HG03571 (cell line): ENCODE results near the gene EPS8L3.
"Not testable (repeated sequence)": the region's sequence is repeated elsewhere in the genome, so short reads cannot be mapped to it uniquely, and the experiment has no call there.

Experiments
- ATAC-seq: cut with Tn5 transposase; IDR thresholded peaks from one replicate; pipeline ENCODE4 v1.9.1; 2021; ENCODE audit not compliant: unreplicated experiment

EPS8L3 gene

GRCh38 chr1:109765483-109765815, 1.7 kb upstream of the EPS8L3 start:
- no peak for ATAC-seq

DNA sequence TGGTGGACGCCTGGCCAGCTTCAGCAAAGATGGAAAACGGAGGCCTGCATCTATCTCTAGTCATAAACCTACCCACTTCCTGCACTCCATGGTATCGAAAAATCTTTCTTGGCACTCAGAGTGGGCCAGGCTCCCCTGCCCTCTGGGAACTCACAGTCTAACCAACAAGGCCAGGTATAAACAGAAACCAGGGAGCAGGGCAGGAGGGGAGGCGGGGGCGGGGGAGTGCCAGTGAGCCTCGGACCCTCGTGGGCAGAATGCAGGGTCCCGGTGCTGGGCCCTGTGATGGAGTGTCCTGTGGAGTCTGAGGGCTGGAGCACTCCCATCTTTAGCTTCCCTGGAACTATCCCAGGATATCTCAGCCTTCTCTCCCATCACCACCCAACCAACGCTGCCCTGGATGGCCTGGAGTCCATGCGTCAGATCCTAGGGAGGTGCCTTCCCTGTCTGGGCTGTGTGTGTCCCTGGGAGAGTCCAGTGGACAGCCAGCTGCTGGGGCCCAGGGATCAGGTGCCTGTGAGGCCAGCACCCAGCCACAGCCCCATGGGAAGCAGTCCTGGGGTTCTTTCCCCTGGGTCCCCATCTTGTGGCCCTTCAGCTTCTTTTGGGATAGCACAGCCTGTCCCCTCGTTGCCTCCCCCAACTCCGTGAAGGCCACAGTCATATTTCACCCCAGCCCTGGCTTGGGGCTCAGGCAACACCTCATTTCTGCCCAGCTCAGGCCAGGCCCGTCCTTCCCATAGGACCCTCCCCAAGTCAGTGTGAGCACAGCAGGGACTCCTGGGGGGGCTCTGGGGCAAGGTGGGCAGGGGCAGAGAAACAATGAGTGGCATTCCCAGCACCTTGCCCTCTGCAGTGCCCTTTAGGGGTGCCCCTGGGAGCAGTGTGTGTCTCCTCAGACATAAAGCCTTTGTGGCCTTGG, 1.1 kb upstream of the EPS8L3 start:
- ATAC-seq: no peak

GRCh38 chr1:109762821-109763645, 690 bp downstream of the EPS8L3 start:
- no peak for ATAC-seq

GRCh38 chr1:109762039-109762585, 1.6 kb downstream of the EPS8L3 start:
- no peak for ATAC-seq

- ATAC-seq: no peak
These were observed 2.3 kb downstream of the EPS8L3 start for GRCh38 chr1:109761227-109762038.

- no peak for ATAC-seq
These were observed 3.0 kb downstream of the EPS8L3 start for GRCh38 chr1:109760581-109761226.

- no peak for ATAC-seq
These were observed 4.0 kb downstream of the EPS8L3 start for GRCh38 chr1:109759513-109760334.

DNA sequence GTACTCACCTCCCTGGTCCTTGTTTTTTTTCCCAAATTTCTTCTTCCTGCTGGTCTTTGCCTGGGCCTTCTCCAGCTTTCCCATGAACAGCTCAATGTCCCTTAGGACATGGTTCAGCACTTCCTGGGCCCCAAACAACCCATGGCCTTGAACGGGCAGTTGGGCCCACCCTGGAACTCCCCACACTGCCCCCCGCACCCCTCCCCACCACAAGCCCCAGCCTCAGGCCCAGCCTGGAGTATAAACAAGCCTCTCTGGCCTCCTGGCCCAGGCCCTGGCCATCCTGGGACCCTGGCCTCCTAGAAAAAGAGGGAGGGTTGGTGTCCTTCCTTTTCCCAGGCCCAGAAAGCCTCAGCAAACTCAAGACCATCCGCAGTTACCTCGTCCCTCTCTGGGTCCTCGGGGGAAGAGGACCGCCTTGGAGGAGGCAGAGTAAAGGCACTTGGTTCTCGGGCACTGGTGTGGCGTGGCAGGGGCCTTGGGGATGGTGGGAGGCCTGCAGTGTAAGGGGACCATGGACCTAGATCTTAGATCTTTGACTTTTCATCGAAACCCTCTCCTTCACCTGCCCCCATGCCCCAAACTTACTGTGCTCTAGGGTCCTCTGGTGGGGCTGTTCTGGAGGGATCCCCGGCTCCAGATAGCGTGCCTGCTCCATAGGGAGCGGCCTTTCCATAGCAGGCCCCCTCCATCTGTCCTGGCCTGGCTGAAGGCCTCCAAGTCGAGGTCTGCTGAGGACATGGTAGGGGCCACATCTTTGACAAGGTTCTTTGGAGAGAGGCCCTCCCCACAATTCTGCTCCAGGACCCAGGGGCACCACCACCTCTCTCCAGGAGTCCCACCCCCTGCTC, 5.6 kb downstream of the EPS8L3 start:
- ATAC-seq: no peak

DNA sequence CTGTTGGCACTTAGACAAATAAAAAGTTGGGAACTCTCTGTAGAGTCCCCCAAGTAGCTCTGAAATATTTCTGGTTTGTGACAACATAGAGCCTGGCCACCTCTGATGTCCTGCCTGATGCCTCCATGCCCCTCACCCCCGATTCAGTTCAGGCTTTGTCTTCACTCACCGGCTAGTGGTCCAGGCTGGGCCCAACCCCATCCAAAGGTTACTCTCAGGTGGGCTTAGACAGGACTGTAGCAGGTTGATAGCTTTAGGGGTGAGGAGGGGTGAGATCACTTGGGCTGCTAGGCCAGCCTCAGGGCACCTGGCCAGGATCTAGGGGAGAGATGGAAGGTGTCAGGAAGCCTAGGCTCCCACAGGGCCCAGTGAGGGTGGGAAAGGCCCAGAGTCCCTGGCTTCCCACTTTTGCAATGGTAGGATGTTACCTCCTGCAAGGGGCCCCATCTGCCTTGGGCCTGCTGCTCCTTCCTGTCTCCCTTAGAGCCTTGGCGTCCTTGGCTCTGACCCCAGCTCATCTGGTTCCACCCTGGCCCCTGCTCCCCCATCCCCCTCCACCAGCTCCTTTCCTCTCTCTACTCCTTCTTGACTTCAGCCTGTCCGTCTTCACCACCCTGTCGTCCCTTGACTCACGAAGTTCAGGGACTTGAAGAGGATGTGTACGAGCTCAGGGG, 6.7 kb downstream of the EPS8L3 start:
- no peak for ATAC-seq

DNA sequence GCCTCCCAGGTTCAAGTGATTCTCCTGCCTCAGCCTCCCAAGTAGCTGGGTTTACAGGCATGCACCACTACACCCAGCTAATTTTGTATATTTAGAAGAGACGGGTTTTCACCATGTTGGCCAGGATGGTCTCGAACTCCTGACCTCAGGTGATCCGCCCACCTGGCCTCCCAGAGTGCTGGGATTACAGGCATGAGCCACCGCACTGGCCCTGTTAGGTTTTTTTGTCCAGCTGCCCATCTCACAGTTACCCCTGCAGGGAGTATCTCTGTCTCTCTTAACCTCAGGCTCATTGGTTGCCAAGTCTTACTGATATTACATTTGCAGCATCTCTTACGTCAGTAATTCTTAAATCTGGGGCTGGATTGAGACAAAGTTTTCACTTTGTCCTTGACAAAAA, 7.4 kb downstream of the EPS8L3 start:
- ATAC-seq: not testable (repeated sequence)

DNA sequence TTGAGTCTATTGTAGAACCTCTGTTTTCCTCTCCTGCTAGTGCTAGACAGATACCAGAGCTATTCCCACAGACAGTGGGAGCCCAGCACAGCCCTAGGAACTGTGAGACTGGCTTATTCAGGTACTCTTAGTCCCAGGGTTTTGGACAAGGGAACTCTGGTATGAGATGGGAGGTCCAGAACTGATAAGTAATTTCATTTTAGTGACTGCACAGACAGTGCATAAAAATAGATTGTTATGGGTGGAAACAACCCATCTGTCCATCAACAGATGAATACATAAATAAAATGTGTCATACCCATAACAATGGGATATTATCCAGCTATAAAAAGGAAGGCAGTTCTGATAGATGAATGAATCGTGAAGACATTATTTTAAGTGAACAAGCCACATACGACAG, 9.0 kb downstream of the EPS8L3 start:
- ATAC-seq: no peak

DNA sequence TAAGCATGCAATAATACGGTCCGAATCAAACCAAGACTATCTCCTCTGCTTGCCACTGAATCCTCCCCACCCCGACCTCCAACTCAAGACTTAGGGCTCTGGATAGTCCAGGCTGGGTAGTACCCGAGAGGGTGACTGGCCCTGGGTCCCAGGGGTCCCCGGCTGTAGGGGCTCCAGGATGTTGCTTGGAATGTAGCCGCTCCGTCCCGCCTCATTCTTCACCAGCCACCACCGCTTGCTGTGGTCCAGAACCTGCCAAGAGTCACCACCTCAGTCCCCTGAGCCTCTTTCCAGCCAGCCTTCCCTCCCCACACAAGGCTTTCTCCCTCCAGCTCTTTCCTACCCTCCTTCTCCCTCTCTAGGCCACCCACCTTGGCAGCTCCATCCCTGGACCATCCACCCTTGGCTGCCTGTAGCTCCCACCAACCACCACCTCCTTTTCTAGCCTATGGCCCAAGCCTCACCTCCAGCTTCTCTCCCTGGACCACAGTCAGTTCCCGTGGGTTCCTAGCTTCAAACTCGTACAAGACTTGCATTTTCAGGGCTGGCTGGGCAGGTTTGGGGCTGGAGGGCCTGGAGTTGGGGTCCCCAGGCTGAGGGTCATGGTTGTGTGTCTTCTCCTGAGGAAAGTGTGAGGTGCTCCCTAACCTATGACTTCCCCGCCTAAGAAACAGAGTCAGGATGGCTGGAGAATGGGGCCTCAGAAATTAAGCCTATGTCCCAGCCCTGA, 12.0 kb downstream of the EPS8L3 start:
- no peak for ATAC-seq

- no peak for ATAC-seq
These were observed 12.8 kb downstream of the EPS8L3 start for GRCh38 chr1:109750920-109751319.

DNA sequence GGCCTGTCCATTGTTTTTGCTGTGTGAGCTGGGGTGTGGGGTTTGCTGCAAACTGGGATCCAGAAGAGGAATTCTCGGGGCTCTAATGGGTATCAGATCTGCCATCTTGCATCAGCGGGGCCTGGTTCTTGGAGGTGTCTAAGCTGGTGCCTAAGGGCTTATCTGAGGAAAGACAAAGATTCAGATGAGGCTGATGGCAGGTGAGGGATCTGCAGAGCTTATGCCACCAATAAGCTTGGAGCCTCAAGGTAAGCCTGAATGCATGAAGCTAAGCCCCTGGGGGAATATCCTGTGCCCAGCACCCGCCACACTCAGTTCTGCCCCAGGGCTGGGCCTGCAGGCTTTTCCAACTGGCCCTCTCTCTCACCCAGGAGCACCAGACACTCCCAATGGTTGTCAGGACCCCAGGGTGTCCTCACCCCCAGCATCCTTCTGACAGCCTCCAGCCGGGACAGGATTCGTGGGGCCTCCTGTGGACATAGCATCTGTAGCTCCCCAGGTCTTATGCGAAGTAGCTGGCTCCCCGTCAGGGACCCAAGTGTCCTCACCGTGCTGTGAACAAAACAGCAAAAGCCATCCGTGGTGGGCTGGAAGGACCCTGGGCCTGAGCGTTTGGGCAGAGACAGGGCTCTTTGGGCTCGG, 13.4 kb downstream of the EPS8L3 start:
- ATAC-seq: no peak

GRCh38 chr1:109749221-109749620, 14.5 kb downstream of the EPS8L3 start:
- no peak for ATAC-seq

DNA sequence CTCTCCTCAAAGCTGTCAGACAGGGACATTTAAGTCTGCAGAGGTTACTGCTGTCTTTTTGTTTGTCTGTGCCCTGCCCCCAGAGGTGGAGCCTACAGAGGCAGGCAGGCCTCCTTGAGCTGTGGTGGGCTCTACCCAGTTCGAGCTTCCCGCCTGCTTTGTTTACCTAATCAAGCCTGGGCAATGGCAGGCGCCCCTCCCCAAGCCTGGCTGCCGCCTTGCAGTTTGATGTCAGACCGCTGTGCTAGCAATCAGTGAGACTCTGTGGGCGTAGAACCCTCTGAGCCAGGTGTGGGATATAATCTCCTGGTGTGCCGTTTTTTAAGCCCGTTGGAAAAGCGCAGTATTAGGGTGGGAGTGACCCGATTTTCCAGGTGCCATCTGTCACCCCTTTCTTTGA, 15.4 kb downstream of the EPS8L3 start:
- ATAC-seq: not testable (repeated sequence)
